CD14-positive monocyte (primary cell): Measurements from ENCODE around the gene NLRC5. TPM values are rescaled to one million over a fixed set of nuclear protein-coding genes. Genes with fewer than 3 reads are reported as not detected.
A peak's percentile ranks its signal among the peaks of the same experiment; 100 is the strongest.

Experiments
- DNase-seq, 3 donors: peaks; one replicate each; pipeline ENCODE4 v3.0.0-alpha.2; 2011 to 2022
- H2AFZ ChIP-seq: 2 replicates; pipeline ENCODE4 v1.6.0; 2012; ENCODE audit warnings: mild to moderate bottlenecking, low read depth, low read length, inconsistent platforms; ENCODE audit not compliant: insufficient read depth, poor library complexity, severe bottlenecking
- H3K27ac ChIP-seq, 2 donors: 1 replicate in 1 of 2; 2 replicates in 1 of 2; pipeline ENCODE4 v1.5.1; 2012 to 2013; ENCODE audit warnings: low read length in 2 of 2, control low read depth in 1 of 2, inconsistent platforms in 1 of 2, low read depth in 1 of 2, mild to moderate bottlenecking in 1 of 2
- H3K27me3 ChIP-seq, 2 donors: one replicate each; pipeline versions ENCODE4 v1.6.0 to v1.6.1; 2011 to 2013; ENCODE audit warnings: low read length in 2 of 2; ENCODE audit not compliant: control insufficient read depth in 2 of 2, insufficient read depth in 2 of 2
- H3K36me3 ChIP-seq, 2 donors: replicated peaks in 1 of 2; 1 replicate in 1 of 2; 2 replicates in 1 of 2; pipeline versions ENCODE4 v1.5.1 to v1.6.1; 2012 to 2013; ENCODE audit warnings: low read length in 2 of 2, control low read depth in 1 of 2, inconsistent platforms in 1 of 2, mild to moderate bottlenecking in 1 of 2; ENCODE audit not compliant: insufficient read depth in 2 of 2, control insufficient read depth in 1 of 2
- H3K4me1 ChIP-seq, 2 donors: 1 replicate in 1 of 2; 2 replicates in 1 of 2; pipeline versions ENCODE4 v1.5.1 to v1.6.1; 2012 to 2013; ENCODE audit warnings: low read length in 2 of 2, control low read depth in 1 of 2, inconsistent platforms in 1 of 2, mild to moderate bottlenecking in 1 of 2, moderate library complexity in 1 of 2; ENCODE audit not compliant: insufficient read depth in 2 of 2, control insufficient read depth in 1 of 2
- H3K4me2 ChIP-seq: replicated peaks from 2 replicates; pipeline ENCODE3; 2012; ENCODE audit warnings: low read length, moderate library complexity, mild to moderate bottlenecking; ENCODE audit not compliant: poor library complexity, severe bottlenecking; ENCODE audit errors: extremely low read depth
- H3K4me3 ChIP-seq, 3 experiments: fragments of 200-600 bp in 1 of 3; sonication (generic) in 1 of 3; replicated peaks in 1 of 3; 1 replicate in 2 of 3; 2 replicates in 1 of 3; pipeline ENCODE4 v1.5.1; 2011 to 2013; ENCODE audit warnings: low read length in 3 of 3, mild to moderate bottlenecking in 3 of 3, control low read depth in 2 of 3, low read depth in 2 of 3, inconsistent platforms in 1 of 3, moderate library complexity in 1 of 3
- H3K79me2 ChIP-seq: 2 replicates; pipeline ENCODE4 v1.6.0; 2012; ENCODE audit warnings: mild to moderate bottlenecking, control low read depth, inconsistent platforms, low read length, moderate library complexity; ENCODE audit not compliant: insufficient read depth
- H3K9ac ChIP-seq: 2 replicates; pipeline ENCODE4 v1.6.0; 2017; ENCODE audit warnings: low read length, mild to moderate bottlenecking; ENCODE audit not compliant: insufficient read depth, poor library complexity, severe bottlenecking
- H3K9me3 ChIP-seq, 2 donors: replicated peaks in 1 of 2; 1 replicate in 1 of 2; 2 replicates in 1 of 2; pipeline versions ENCODE4 v1.5.1 to v1.6.1; 2012 to 2013; ENCODE audit warnings: low read length in 2 of 2, control low read depth in 1 of 2; ENCODE audit not compliant: control insufficient read depth in 1 of 2, insufficient read depth in 1 of 2
- H4K20me1 ChIP-seq: 2 replicates; pipeline ENCODE4 v1.6.0; 2012; ENCODE audit warnings: mild to moderate bottlenecking, low read length, control low read depth, moderate library complexity; ENCODE audit not compliant: insufficient read depth
- H3K27ac Mint-ChIP-seq, 7 donors: one replicate each; pipeline ENCODE4 v1.8.0; 2020; ENCODE audit warnings: mild to moderate bottlenecking in 7 of 7, mixed read lengths in 7 of 7, moderate library complexity in 6 of 7, inconsistent platforms in 2 of 7
- H3K27me3 Mint-ChIP-seq, 3 donors: one replicate each; pipeline ENCODE4 v1.8.0; 2021 to 2022; ENCODE audit warnings: low read depth in 3 of 3, mild to moderate bottlenecking in 3 of 3, mixed read lengths in 3 of 3, moderate library complexity in 3 of 3, inconsistent platforms in 1 of 3
- H3K36me3 Mint-ChIP-seq, 2 donors: one replicate each; pipeline ENCODE4 v1.8.0; 2020; ENCODE audit warnings: mixed read lengths in 2 of 2, inconsistent platforms in 1 of 2, mild to moderate bottlenecking in 1 of 2
- H3K4me1 Mint-ChIP-seq: one replicate; pipeline ENCODE4 v1.8.0; 2020; ENCODE audit warnings: mild to moderate bottlenecking, mixed read lengths
- H3K4me3 Mint-ChIP-seq, 2 donors: one replicate each; pipeline ENCODE4 v1.8.0; 2020; ENCODE audit warnings: mild to moderate bottlenecking in 2 of 2, mixed read lengths in 2 of 2, moderate library complexity in 1 of 2
- H3K9me3 Mint-ChIP-seq, 7 donors: one replicate each; pipeline ENCODE4 v1.8.0; 2020 to 2022; ENCODE audit warnings: mixed read lengths in 7 of 7, mild to moderate bottlenecking in 6 of 7, moderate library complexity in 6 of 7, inconsistent platforms in 2 of 7
- WGBS: methylation state at CpG from one replicate; pipeline ENCODE4 v1.1.5; 2013; ENCODE audit warnings: missing lambda C conversion rate; ENCODE audit not compliant: insufficient coverage; 5-methylcytosine and 5-hydroxymethylcytosine counted together
- intact Hi-C, 2 donors: fragments of 100-400 bp; cut with micrococcal nuclease; formaldehyde crosslinking; loops; one replicate each; pipeline versions ENCODE4 v1.15.0 to v1.15.1; 2023
- polyA plus RNA-seq, 3 donors: library from polyadenylated mRNA; depleted of rRNA in 1 of 3; unstranded in 2 of 3; stranded (reverse) in 1 of 3; fragments of 300-500 nt in 2 of 3; fragments of >200 nt in 1 of 3; fragmentation: Illumina TruSeq in 2 of 3; gene quantifications; 1 replicate in 2 of 3; 2 replicates in 1 of 3; pipeline ENCODE4 v1.2.3, GENCODE V29; 2012 to 2021
- TF ChIP-seq, protein P1 (sequence below): fragments of 200-600 bp; IDR thresholded peaks from one replicate; pipeline ENCODE4 v1.8.0; 2022; ENCODE audit warnings: antibody characterized with exemption, mild to moderate bottlenecking

The NLRC5 gene
- polyA plus RNA-seq, 3 donors: 10.3 to 171 (median 21.6) TPM

DNA sequence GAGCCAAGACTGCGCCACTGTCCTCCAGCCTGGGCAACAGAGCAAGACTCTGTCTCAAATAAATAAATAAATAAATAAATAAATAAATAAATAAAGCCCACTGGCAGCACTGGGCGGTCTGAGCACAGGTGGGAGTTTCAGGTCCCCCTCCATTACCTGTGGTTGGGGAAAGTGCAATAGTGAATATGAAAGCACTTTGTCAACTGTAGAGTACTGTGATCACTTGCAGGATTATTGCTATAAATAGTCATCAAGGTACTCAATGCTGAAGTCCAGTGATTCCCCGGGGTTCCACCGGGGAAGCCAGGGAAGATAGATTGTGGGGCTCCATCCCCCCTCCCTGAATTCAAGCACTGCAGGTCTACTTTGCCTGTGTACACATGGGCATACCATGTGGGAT lies 60.3 kb downstream of the NLRC5 start:
- Mint-ChIP-seq H3K4me3 (no peak overlapping the region), H3K36me3 (peaks cover 78 to 94% of the 10 kb centered on the region in 2 donors), H3K4me1 (peaks cover 13% of the 10 kb centered on the region), H3K27ac (no peak overlapping the region), H3K27me3 (peaks cover 0 to 2% (median 0%) of the 10 kb centered on the region in 3 donors), H3K9me3 (peaks cover 0 to 2% (median 0%) of the 10 kb centered on the region in 7 donors)
- Histone ChIP-seq H3K9me3 (no peaks in the 10 kb centered on the region), H3K27ac (peak overlapping the region in 1 of 2 donors; percentile 41), H2AFZ (no peak overlapping the region), H3K36me3 (peaks cover 75 to 98% of the 10 kb centered on the region in 2 donors), H3K9ac (no peak overlapping the region), H4K20me1 (no peaks in the 10 kb centered on the region), H3K27me3 (no peaks in the 10 kb centered on the region), H3K4me2 (no peak overlapping the region), H3K79me2 (peaks cover 17% of the 10 kb centered on the region), H3K4me1 (peaks cover 11% of the 10 kb centered on the region in 2 donors), H3K4me3 (no peak overlapping the region)
- intact Hi-C loops: loop anchor here in 1 of 2 donors (10.0 kb wide), 1 partner anchor 185 kb away; the partner anchor contains the start of gene SLC12A3
- WGBS: no CpG with 5 or more reads among the region's 4 CpGs
- TF ChIP-seq, protein P1, sequence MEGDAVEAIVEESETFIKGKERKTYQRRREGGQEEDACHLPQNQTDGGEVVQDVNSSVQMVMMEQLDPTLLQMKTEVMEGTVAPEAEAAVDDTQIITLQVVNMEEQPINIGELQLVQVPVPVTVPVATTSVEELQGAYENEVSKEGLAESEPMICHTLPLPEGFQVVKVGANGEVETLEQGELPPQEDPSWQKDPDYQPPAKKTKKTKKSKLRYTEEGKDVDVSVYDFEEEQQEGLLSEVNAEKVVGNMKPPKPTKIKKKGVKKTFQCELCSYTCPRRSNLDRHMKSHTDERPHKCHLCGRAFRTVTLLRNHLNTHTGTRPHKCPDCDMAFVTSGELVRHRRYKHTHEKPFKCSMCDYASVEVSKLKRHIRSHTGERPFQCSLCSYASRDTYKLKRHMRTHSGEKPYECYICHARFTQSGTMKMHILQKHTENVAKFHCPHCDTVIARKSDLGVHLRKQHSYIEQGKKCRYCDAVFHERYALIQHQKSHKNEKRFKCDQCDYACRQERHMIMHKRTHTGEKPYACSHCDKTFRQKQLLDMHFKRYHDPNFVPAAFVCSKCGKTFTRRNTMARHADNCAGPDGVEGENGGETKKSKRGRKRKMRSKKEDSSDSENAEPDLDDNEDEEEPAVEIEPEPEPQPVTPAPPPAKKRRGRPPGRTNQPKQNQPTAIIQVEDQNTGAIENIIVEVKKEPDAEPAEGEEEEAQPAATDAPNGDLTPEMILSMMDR: no peak
- DNase-seq: no peak

DNA sequence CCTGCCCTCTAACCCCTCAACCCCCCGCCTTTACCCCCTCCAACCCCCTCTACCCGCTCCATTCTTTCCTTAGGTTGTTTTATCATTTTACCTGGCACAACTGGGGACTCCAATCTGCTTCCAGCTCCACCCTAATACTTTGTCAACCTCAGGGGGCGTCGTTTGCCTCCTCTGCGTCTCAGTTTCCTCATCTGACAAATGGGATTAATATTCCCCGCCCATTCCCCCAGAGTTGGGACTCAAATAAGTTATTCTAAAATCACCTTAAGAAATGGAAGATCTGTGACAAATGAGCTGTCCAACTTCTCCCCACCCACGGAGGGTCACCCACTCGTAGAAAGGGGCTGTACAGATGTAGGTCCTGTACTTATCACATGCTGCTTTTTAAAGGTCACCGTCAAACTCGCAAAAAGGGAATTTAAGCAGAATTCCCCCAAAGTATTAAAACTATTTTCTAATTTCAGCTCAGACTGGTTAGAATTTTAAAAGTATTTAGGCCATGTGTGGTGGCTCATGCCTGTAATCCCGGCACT lies 62.4 kb downstream of the NLRC5 start:
- DNase-seq: no peak
- Histone ChIP-seq H3K79me2 (peaks cover 4% of the 10 kb centered on the region), H3K4me1 (no peaks in the 10 kb centered on the region), H3K36me3 (peaks cover 85 to 98% of the 10 kb centered on the region in 2 donors), H3K27me3 (no peaks in the 10 kb centered on the region), H3K4me3 (no peak overlapping the region), H4K20me1 (no peaks in the 10 kb centered on the region), H3K9me3 (no peaks in the 10 kb centered on the region), H3K9ac (no peak overlapping the region), H3K4me2 (no peak overlapping the region), H2AFZ (no peak overlapping the region), H3K27ac (no peak overlapping the region)
- intact Hi-C loops: no loop called here
- Mint-ChIP-seq H3K27me3 (no peaks in the 10 kb centered on the region), H3K4me3 (no peak overlapping the region), H3K4me1 (no peaks in the 10 kb centered on the region), H3K9me3 (peaks cover 0 to 2% (median 0%) of the 10 kb centered on the region in 7 donors), H3K27ac (peak overlapping the region in 1 of 7 donors; percentile 50), H3K36me3 (peaks cover 80 to 94% of the 10 kb centered on the region in 2 donors)
- WGBS: 86% methylated on average over 3 of the region's 11 CpGs
- TF ChIP-seq, protein P1: no peak
